Measurements from ENCODE around the gene MYT1. TPM values are rescaled to one million over a fixed set of nuclear protein-coding genes. Genes with fewer than 3 reads are reported as not detected.

The MYT1 gene
- total and polyA plus RNA-seq, 4 donors, result under 0.01 to 6.5 (median 0.08) TPM

- Histone ChIP-seq H3K9me3 (ENCODE audit: control insufficient read depth in 4 of 4, low read length in 3 of 4) (no peaks in the 10 kb centered on the region), H3K4me1 (ENCODE audit: control insufficient read depth in 4 of 4, insufficient read depth in 4 of 4, low read length in 3 of 4) (no peaks in the 10 kb centered on the region), H3K27ac (ENCODE audit: low read depth in 1 of 2, low read length in 2 of 2) (no peak overlapping the region), H3K9ac (ENCODE audit: low read depth in 1 of 2, low read length in 2 of 2) (no peak overlapping the region), H3K4me3 (ENCODE audit: low read depth in 1 of 3, low read length in 3 of 3) (no peak overlapping the region), H3K36me3 (ENCODE audit: control insufficient read depth in 4 of 4, insufficient read depth in 3 of 4, low read depth in 1 of 4, low read length in 3 of 4) (no peaks in the 10 kb centered on the region), H3K27me3 (ENCODE audit: control insufficient read depth in 4 of 4, insufficient read depth in 4 of 4, low read length in 3 of 4) (peaks cover 2 to 8% (median 5%) of the 10 kb centered on the region in 4 donors)
- TF ChIP-seq NR2F2 (IDR thresholded peaks at IDR 0.05) (no peak), ATF3 (IDR thresholded peaks at IDR 0.05) (no peak), HNF4A (conservative IDR thresholded peaks at IDR 0.05) (no peak), HNF4G (IDR thresholded peaks at IDR 0.05) (no peak), GABPA (IDR thresholded peaks at IDR 0.05 in 1 of 2, conservative IDR thresholded peaks at IDR 0.05 in 1 of 2) (no peak), CTCF (IDR thresholded peaks at IDR 0.05; ENCODE audit: low read depth, low read length, missing input control) (no peak), EGR1 (IDR thresholded peaks at IDR 0.05; ENCODE audit: low read depth in 2 of 2) (no peak), FOXA1 (IDR thresholded peaks at IDR 0.05) (no peak), RAD21 (IDR thresholded peaks at IDR 0.05) (no peak), YY1 (IDR thresholded peaks at IDR 0.05) (no peak), MAX (IDR thresholded peaks at IDR 0.05) (no peak), RXRA (IDR thresholded peaks at IDR 0.05) (no peak), SP1 (IDR thresholded peaks at IDR 0.05) (no peak), TAF1 (conservative IDR thresholded peaks at IDR 0.05) (no peak)
- WGBS, result 80% methylated on average over 5 of the region's 5 CpGs
- DNase-seq (ENCODE audit: low spot score), result no peak
Observed at GRCh38 chr20:64163776-64164122, 503 bp upstream of the MYT1 start.

GRCh38 chr20:64165866-64166600 lies 1.8 kb downstream of the MYT1 start:
- no peak for TF ChIP-seq HNF4A (conservative IDR thresholded peaks at IDR 0.05)
- TF ChIP-seq MAX (IDR thresholded peaks at IDR 0.05), result no peak
- TF ChIP-seq YY1 (IDR thresholded peaks at IDR 0.05), result no peak
- no peak for TF ChIP-seq GABPA (IDR thresholded peaks at IDR 0.05 in 1 of 2, conservative IDR thresholded peaks at IDR 0.05 in 1 of 2)
- TF ChIP-seq FOXA1 (IDR thresholded peaks at IDR 0.05), result no peak
- no peak overlapping the region for H3K4me3 ChIP-seq (ENCODE audit: low read depth in 1 of 3, low read length in 3 of 3)
- 63% methylated on average over 14 of the region's 14 CpGs for WGBS
- no peaks in the 10 kb centered on the region for H3K9me3 ChIP-seq (ENCODE audit: control insufficient read depth in 4 of 4, low read length in 3 of 4)
- H3K4me1 ChIP-seq (ENCODE audit: control insufficient read depth in 4 of 4, insufficient read depth in 4 of 4, low read length in 3 of 4), result no peaks in the 10 kb centered on the region
- H3K27ac ChIP-seq (ENCODE audit: low read depth in 1 of 2, low read length in 2 of 2), result no peak overlapping the region
- H3K9ac ChIP-seq (ENCODE audit: low read depth in 1 of 2, low read length in 2 of 2), result no peak overlapping the region
- peaks cover 0 to 8% (median 3%) of the 10 kb centered on the region in 4 donors for H3K27me3 ChIP-seq (ENCODE audit: control insufficient read depth in 4 of 4, insufficient read depth in 4 of 4, low read length in 3 of 4)
- DNase-seq (ENCODE audit: low spot score), result no peak
- H3K36me3 ChIP-seq (ENCODE audit: control insufficient read depth in 4 of 4, insufficient read depth in 3 of 4, low read depth in 1 of 4, low read length in 3 of 4), result no peaks in the 10 kb centered on the region
